SH-SY5Y (cell line): ENCODE measurements around the gene UBL7.

Source experiments
- GATA2 ChIP-seq: IDR thresholded peaks from 2 replicates; pipeline ENCODE4 v1.6.1; 2011; ENCODE audit warnings: mild to moderate bottlenecking, low read depth, low read length
- GATA3 ChIP-seq: IDR thresholded peaks from 2 replicates; pipeline ENCODE4 v1.6.1; 2011; ENCODE audit warnings: low read depth, mild to moderate bottlenecking, low read length, moderate library complexity

DNA sequence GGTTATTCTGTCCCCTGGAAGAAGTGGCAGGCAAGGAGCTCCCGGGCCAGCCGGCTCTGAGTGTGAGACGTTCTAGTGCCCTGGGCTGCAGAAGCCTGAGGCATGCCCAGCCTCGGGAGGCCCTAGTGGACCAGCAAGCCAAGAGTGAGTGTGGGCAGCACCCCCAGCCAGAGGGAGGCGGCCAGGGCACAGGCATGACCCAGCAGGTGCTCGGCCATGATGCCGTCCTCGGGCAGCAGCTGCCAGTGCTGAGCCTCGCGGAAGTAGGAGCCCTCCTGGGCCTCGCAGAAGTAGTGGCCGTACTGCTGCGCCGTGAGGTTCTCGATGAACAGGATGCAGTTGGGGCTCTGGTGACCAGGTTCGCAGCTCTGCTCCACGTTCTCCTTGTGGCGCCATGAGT lies 50.5 kb downstream of the UBL7 start:
- TF ChIP-seq GATA2 (no peak), GATA3 (no peak)
